Neutrophil (primary cell): ENCODE results near the gene DNAJB6.

Experiments
- H3K27ac ChIP-seq: fragments of 200-600 bp; sonication (generic); 2 replicates; pipeline ENCODE4 v1.5.1; 2016; ENCODE audit warnings: mild to moderate bottlenecking, moderate library complexity
- H3K27me3 ChIP-seq: fragments of 200-600 bp; sonication (generic); 2 replicates; pipeline ENCODE4 v1.6.0; 2016; ENCODE audit warnings: mild to moderate bottlenecking
- H3K36me3 ChIP-seq: fragments of 200-600 bp; sonication (generic); 2 replicates; pipeline ENCODE4 v1.5.1; 2017
- H3K4me1 ChIP-seq, 2 experiments: fragments of 200-600 bp in 1 of 2; sonication (generic) in 1 of 2; 1 replicate in 1 of 2; 2 replicates in 1 of 2; pipeline versions ENCODE4 v1.5.1 to v1.6.1; 2013 to 2016; ENCODE audit warnings: low read depth in 1 of 2, low read length in 1 of 2, mild to moderate bottlenecking in 1 of 2, moderate library complexity in 1 of 2; ENCODE audit not compliant: control insufficient read depth in 1 of 2, insufficient read depth in 1 of 2
- H3K4me3 ChIP-seq, 2 experiments: fragments of 200-600 bp in 1 of 2; sonication (generic) in 1 of 2; 1 replicate in 1 of 2; 2 replicates in 1 of 2; pipeline ENCODE4 v1.5.1; 2013 to 2016; ENCODE audit warnings: low read depth in 1 of 2, low read length in 1 of 2, mild to moderate bottlenecking in 1 of 2, moderate library complexity in 1 of 2
- H3K9me3 ChIP-seq: fragments of 200-600 bp; sonication (generic); 2 replicates; pipeline ENCODE4 v1.5.1; 2016
- TF ChIP-seq, protein P1 (sequence below): fragments of 200-600 bp; sonication (generic); IDR thresholded peaks from 2 replicates; pipeline ENCODE4 v1.5.1; 2016; ENCODE audit warnings: antibody characterized with exemption

Gene DNAJB6

DNA sequence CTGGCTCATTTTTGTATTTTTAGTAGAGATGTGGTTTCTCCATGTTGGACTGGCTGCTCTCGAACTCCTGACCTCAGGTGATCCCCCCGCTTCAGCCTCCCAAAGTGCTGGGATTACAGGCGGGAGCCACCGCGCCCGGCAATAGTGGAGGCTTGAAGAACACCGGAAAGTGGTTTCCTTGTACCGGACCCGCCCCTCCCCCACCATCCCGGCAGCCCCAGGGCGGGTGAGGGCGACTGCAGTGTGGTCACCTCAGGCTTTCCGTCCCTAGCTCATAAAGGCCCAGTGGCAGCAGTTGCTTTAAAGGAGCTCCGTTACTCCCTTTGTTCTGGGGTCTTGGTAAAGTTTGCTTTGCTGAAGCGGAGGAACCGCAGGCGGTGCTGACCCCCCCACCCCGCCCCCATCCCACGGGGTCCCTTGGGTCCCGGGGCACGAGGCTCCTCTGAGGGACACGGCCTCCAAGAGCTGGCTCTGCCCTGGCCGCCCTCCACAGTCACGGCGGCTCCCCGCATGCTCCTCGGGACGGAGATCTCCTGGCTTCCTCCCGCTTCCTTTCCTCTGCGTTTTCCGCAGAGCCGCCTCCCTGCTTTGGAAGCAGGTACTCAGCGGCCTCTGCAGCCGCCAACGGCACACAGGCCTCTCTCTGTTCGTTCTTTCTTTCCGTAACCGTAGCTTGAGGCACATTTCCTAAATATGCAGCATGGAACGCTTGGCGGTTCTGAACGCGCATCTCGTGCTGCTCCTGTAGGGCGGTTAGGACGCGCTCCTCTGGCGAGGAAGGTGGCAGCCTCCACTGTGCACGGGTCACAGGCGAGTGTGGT is 77.3 kb downstream of the DNAJB6 start:
- Histone ChIP-seq H3K4me1 (no peaks in the 10 kb centered on the region), H3K36me3 (peaks cover 65% of the 10 kb centered on the region), H3K9me3 (no peaks in the 10 kb centered on the region), H3K4me3 (no peak overlapping the region), H3K27ac (no peak overlapping the region), H3K27me3 (no peaks in the 10 kb centered on the region)
- TF ChIP-seq, protein P1, sequence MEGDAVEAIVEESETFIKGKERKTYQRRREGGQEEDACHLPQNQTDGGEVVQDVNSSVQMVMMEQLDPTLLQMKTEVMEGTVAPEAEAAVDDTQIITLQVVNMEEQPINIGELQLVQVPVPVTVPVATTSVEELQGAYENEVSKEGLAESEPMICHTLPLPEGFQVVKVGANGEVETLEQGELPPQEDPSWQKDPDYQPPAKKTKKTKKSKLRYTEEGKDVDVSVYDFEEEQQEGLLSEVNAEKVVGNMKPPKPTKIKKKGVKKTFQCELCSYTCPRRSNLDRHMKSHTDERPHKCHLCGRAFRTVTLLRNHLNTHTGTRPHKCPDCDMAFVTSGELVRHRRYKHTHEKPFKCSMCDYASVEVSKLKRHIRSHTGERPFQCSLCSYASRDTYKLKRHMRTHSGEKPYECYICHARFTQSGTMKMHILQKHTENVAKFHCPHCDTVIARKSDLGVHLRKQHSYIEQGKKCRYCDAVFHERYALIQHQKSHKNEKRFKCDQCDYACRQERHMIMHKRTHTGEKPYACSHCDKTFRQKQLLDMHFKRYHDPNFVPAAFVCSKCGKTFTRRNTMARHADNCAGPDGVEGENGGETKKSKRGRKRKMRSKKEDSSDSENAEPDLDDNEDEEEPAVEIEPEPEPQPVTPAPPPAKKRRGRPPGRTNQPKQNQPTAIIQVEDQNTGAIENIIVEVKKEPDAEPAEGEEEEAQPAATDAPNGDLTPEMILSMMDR = no peak

GRCh38 chr7:157414702-157415096 is 77.9 kb downstream of the DNAJB6 start:
- Histone ChIP-seq H3K4me1 (no peaks in the 10 kb centered on the region), H3K27ac (no peak overlapping the region), H3K4me3 (no peak overlapping the region), H3K36me3 (peaks cover 64% of the 10 kb centered on the region), H3K27me3 (no peaks in the 10 kb centered on the region), H3K9me3 (no peaks in the 10 kb centered on the region)
- TF ChIP-seq, protein P1 = no peak

- TF ChIP-seq, protein P1 = no peak
- Histone ChIP-seq H3K36me3 (peaks cover 56% of the 10 kb centered on the region), H3K4me1 (no peaks in the 10 kb centered on the region), H3K9me3 (no peaks in the 10 kb centered on the region), H3K27me3 (no peaks in the 10 kb centered on the region), H3K27ac (no peak overlapping the region), H3K4me3 (no peak overlapping the region)
These were observed 78.7 kb downstream of the DNAJB6 start for GRCh38 chr7:157415486-157415885.

- Histone ChIP-seq H3K4me3 (no peak overlapping the region), H3K4me1 (no peaks in the 10 kb centered on the region), H3K36me3 (peaks cover 50% of the 10 kb centered on the region), H3K27me3 (no peaks in the 10 kb centered on the region), H3K9me3 (no peaks in the 10 kb centered on the region), H3K27ac (no peak overlapping the region)
- TF ChIP-seq, protein P1 = no peak
These were observed 79.2 kb downstream of the DNAJB6 start for GRCh38 chr7:157416011-157416410.

- Histone ChIP-seq H3K36me3 (peaks cover 33% of the 10 kb centered on the region), H3K27me3 (no peaks in the 10 kb centered on the region), H3K27ac (no peak overlapping the region), H3K4me1 (no peaks in the 10 kb centered on the region), H3K4me3 (no peak overlapping the region), H3K9me3 (no peaks in the 10 kb centered on the region)
- TF ChIP-seq, protein P1 = no peak
These were observed 81.6 kb downstream of the DNAJB6 start for GRCh38 chr7:157418204-157419034.
